Activated naive CD4-positive, alpha-beta T cell treated with anti-CD3 and anti-CD28 coated beads for 36 hours (primary cell): ENCODE data around the gene SNAPIN. TPM values are rescaled to one million over a fixed set of nuclear protein-coding genes. Genes with fewer than 3 reads are reported as not detected.

ENCODE experiments used
- CTCF ChIA-PET: fragments of 350-600 bp; sonication (Branson Sonifier 250); formaldehyde crosslinking; loops from one replicate; lab custom pipeline; 2021; ENCODE audit warnings: antibody characterized with exemption; lab: Charles Lee
- DNase-seq: peaks from one replicate; pipeline ENCODE4 v3.0.0-alpha.2; 2020
- H3K27ac Mint-ChIP-seq: one replicate; pipeline ENCODE4 v1.8.0; 2021; ENCODE audit warnings: mild to moderate bottlenecking, mixed read lengths
- H3K27me3 Mint-ChIP-seq: one replicate; pipeline ENCODE4 v1.8.0; 2021; ENCODE audit warnings: low read depth, mixed read lengths
- H3K36me3 Mint-ChIP-seq: one replicate; pipeline ENCODE4 v1.8.0; 2021; ENCODE audit warnings: low read depth, mixed read lengths
- H3K4me1 Mint-ChIP-seq: one replicate; pipeline ENCODE4 v1.8.0; 2021; ENCODE audit warnings: low read depth, mixed read lengths
- H3K4me3 Mint-ChIP-seq: one replicate; pipeline ENCODE4 v1.8.0; 2021; ENCODE audit warnings: mild to moderate bottlenecking, moderate library complexity, mixed read lengths
- H3K9me3 Mint-ChIP-seq: one replicate; pipeline ENCODE4 v1.8.0; 2021; ENCODE audit warnings: mixed read lengths
- intact Hi-C: fragments of 100-400 bp; cut with micrococcal nuclease; formaldehyde crosslinking; loops from one replicate; pipeline ENCODE4 v1.15.1; 2023
- total RNA-seq, 2 experiments: library from RNA; stranded (reverse); gene quantifications; one replicate each; pipeline ENCODE4 v1.2.3, GENCODE V29; 2021

Gene SNAPIN
- total RNA-seq, 2 experiments from 2014 or later, result 24.4 to 26.2 TPM

GRCh38 chr1:153628638-153629342 is 29.7 kb upstream of the SNAPIN start:
- no peaks in the 10 kb centered on the region for H3K36me3 Mint-ChIP-seq
- no peak overlapping the region for H3K4me3 Mint-ChIP-seq
- intact Hi-C loops, result no loop called here
- DNase-seq, result no peak
- H3K27ac Mint-ChIP-seq, result no peak overlapping the region
- peaks cover 24% of the 10 kb centered on the region for H3K4me1 Mint-ChIP-seq
- CTCF ChIA-PET, result interaction anchor here (2.4 kb wide), 1 partner anchor 118 kb away, joined by 6 read pairs; no protein-coding TSS in a partner anchor
- peaks cover 10% of the 10 kb centered on the region for H3K27me3 Mint-ChIP-seq
- no peaks in the 10 kb centered on the region for H3K9me3 Mint-ChIP-seq

GRCh38 chr1:153629343-153629665 is 29.2 kb upstream of the SNAPIN start:
- H3K27ac Mint-ChIP-seq, result no peak overlapping the region
- no peak for DNase-seq
- no peak overlapping the region for H3K4me3 Mint-ChIP-seq
- peaks cover 4% of the 10 kb centered on the region for H3K36me3 Mint-ChIP-seq
- H3K4me1 Mint-ChIP-seq, result peaks cover 25% of the 10 kb centered on the region
- intact Hi-C loops, result no loop called here
- no peaks in the 10 kb centered on the region for H3K9me3 Mint-ChIP-seq
- H3K27me3 Mint-ChIP-seq, result peaks cover 10% of the 10 kb centered on the region
- CTCF ChIA-PET, result interaction anchor here (2.4 kb wide), 1 partner anchor 118 kb away, joined by 6 read pairs; no protein-coding TSS in a partner anchor

GRCh38 chr1:153629971-153630370 is 28.5 kb upstream of the SNAPIN start:
- no peaks in the 10 kb centered on the region for H3K9me3 Mint-ChIP-seq
- intact Hi-C loops, result no loop called here
- peaks cover 9% of the 10 kb centered on the region for H3K36me3 Mint-ChIP-seq
- no peak overlapping the region for H3K4me3 Mint-ChIP-seq
- H3K27me3 Mint-ChIP-seq, result peaks cover 10% of the 10 kb centered on the region
- no peak for DNase-seq
- H3K27ac Mint-ChIP-seq, result no peak overlapping the region
- CTCF ChIA-PET, result interaction anchor here (0.9 kb wide), 1 partner anchor 97 kb away, joined by 3 read pairs; no protein-coding TSS in a partner anchor
- H3K4me1 Mint-ChIP-seq, result peaks cover 27% of the 10 kb centered on the region

- CTCF ChIA-PET, result interaction anchor here (0.9 kb wide), 1 partner anchor 97 kb away, joined by 3 read pairs; no protein-coding TSS in a partner anchor
- peaks cover 28% of the 10 kb centered on the region for H3K4me1 Mint-ChIP-seq
- H3K27me3 Mint-ChIP-seq, result peaks cover 10% of the 10 kb centered on the region
- H3K27ac Mint-ChIP-seq, result no peak overlapping the region
- H3K9me3 Mint-ChIP-seq, result no peaks in the 10 kb centered on the region
- no peak for DNase-seq
- H3K36me3 Mint-ChIP-seq, result peaks cover 10% of the 10 kb centered on the region
- intact Hi-C loops, result no loop called here
- H3K4me3 Mint-ChIP-seq, result no peak overlapping the region
Measured at GRCh38 chr1:153630384-153630783, 28.1 kb upstream of the SNAPIN start.

- Mint-ChIP-seq H3K4me3 (no peak overlapping the region), H3K27ac (peak overlapping the region; percentile 24), H3K36me3 (peaks cover 18% of the 10 kb centered on the region), H3K27me3 (peaks cover 5% of the 10 kb centered on the region), H3K9me3 (no peaks in the 10 kb centered on the region), H3K4me1 (peaks cover 34% of the 10 kb centered on the region)
- DNase-seq, result no peak
- intact Hi-C loops, result no loop called here
- CTCF ChIA-PET, result interaction anchor here (0.5 to 1.5 kb wide), 3 partner anchors 14 to 1704 kb away, joined by 3 read pairs; no protein-coding TSS in a partner anchor
Measured at GRCh38 chr1:153631047-153632022, 27.2 kb upstream of the SNAPIN start.

- peaks cover 45% of the 10 kb centered on the region for H3K4me1 Mint-ChIP-seq
- DNase-seq, result no peak
Measured at GRCh38 chr1:153633161-153633753, 25.2 kb upstream of the SNAPIN start.

GRCh38 chr1:153633754-153634665 is 24.5 kb upstream of the SNAPIN start, which contains the start of gene CHTOP:
TSS of gene CHTOP (plus strand) at chr1:153634066. CDS start at chr1:153636589, 2,523 bp downstream.
- Mint-ChIP-seq H3K27ac (peak within 1 kb of the TSS; percentile 100), H3K4me3 (peak within 1 kb of the TSS; percentile 90), H3K9me3 (no peaks in the 10 kb centered on the region), H3K4me1 (peaks cover 45% of the 10 kb centered on the region), H3K36me3 (peaks cover 37% of the 10 kb centered on the region), H3K27me3 (no peaks in the 10 kb centered on the region)
- CTCF ChIA-PET, result interaction anchor here (0.6 to 3.1 kb wide), 7 partner anchors 22 to 123 kb away, joined by 3 to 12 read pairs (median 5); partner anchors contain the start of gene S100A5
- peak; percentile 98 for DNase-seq
- intact Hi-C loops, result loop anchor here (1.0 to 2.0 kb wide), 6 partner anchors 24 to 289 kb away; partner anchors contain the start of gene SNAPIN

More at GRCh38 chr1:153633161-153633753, 25.2 kb upstream of the SNAPIN start:
- Mint-ChIP-seq H3K27ac (peak overlapping the region; percentile 100), H3K36me3 (peaks cover 35% of the 10 kb centered on the region), H3K27me3 (no peaks in the 10 kb centered on the region), H3K4me3 (peak overlapping the region; percentile 90), H3K9me3 (no peaks in the 10 kb centered on the region)
- intact Hi-C loops, result loop anchor here (1.0 kb wide), 1 partner anchor 290 kb away; no protein-coding TSS in a partner anchor
- CTCF ChIA-PET, result interaction anchor here (1.8 to 3.1 kb wide), 3 partner anchors 61 to 123 kb away, joined by 6 to 12 read pairs (median 12); no protein-coding TSS in a partner anchor

GRCh38 chr1:153635872-153636271 is 22.6 kb upstream of the SNAPIN start:
- Mint-ChIP-seq H3K4me3 (peak overlapping the region; percentile 90), H3K4me1 (peaks cover 46% of the 10 kb centered on the region), H3K9me3 (no peaks in the 10 kb centered on the region), H3K27ac (peak overlapping the region; percentile 75), H3K27me3 (no peaks in the 10 kb centered on the region), H3K36me3 (peaks cover 44% of the 10 kb centered on the region)
- CTCF ChIA-PET, result interaction anchor here (3.1 kb wide), 1 partner anchor 103 kb away, joined by 12 read pairs; no protein-coding TSS in a partner anchor
- DNase-seq, result no peak
- intact Hi-C loops, result loop anchor here (2.0 kb wide), 1 partner anchor 125 kb away; no protein-coding TSS in a partner anchor

GRCh38 chr1:153636312-153636711 is 22.2 kb upstream of the SNAPIN start:
- H3K9me3 Mint-ChIP-seq, result no peaks in the 10 kb centered on the region
- peak overlapping the region; percentile 90 for H3K4me3 Mint-ChIP-seq
- intact Hi-C loops, result no loop called here
- no peak overlapping the region for H3K27ac Mint-ChIP-seq
- peaks cover 47% of the 10 kb centered on the region for H3K36me3 Mint-ChIP-seq
- no peaks in the 10 kb centered on the region for H3K27me3 Mint-ChIP-seq
- CTCF ChIA-PET, result no interaction called here
- DNase-seq, result no peak
- peaks cover 48% of the 10 kb centered on the region for H3K4me1 Mint-ChIP-seq

GRCh38 chr1:153638261-153638660 is 20.2 kb upstream of the SNAPIN start:
- no peak for DNase-seq
- Mint-ChIP-seq H3K4me1 (peaks cover 46% of the 10 kb centered on the region), H3K27ac (no peak overlapping the region), H3K36me3 (peaks cover 61% of the 10 kb centered on the region), H3K9me3 (no peaks in the 10 kb centered on the region), H3K27me3 (no peaks in the 10 kb centered on the region), H3K4me3 (no peak overlapping the region)
- intact Hi-C loops, result no loop called here
- CTCF ChIA-PET, result interaction anchor here (1.2 to 1.3 kb wide), 2 partner anchors 65 to 106 kb away, joined by 3 to 4 read pairs; no protein-coding TSS in a partner anchor

- CTCF ChIA-PET, result no interaction called here
- Mint-ChIP-seq H3K27me3 (no peaks in the 10 kb centered on the region), H3K9me3 (no peaks in the 10 kb centered on the region), H3K27ac (no peak overlapping the region), H3K36me3 (peaks cover 68% of the 10 kb centered on the region), H3K4me3 (no peak overlapping the region), H3K4me1 (peaks cover 51% of the 10 kb centered on the region)
- intact Hi-C loops, result no loop called here
- no peak for DNase-seq
Measured at GRCh38 chr1:153639280-153639679, 19.2 kb upstream of the SNAPIN start.
